ENCODE results near the gene GSE1.

The GSE1 gene

DNA sequence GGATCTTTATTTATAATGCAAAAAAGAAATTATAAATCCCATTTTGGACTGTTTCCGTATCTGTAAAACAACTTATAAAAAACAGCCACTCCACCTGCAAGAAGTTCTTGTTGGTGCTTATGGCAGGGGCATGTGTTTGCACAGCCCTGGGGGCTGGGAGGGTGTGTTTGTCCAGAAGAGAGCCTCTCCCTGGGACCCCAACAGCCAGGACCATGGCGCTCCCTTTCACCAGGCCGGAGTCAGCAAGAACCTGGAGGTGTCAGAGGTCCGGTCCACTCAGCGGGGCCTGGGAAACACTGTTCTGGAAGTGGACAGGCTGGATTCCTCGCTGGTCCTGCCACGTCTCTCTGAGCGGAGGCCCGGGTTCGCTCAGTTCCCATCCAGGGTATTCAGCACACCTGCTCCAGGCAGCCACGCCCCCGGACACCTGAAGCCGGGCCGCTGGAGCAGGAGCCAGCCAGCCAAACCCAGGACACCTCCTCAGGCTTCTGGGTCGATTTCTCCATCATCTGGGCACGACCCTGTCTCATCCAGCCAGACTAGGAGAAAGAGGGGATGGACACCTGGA is 94.5 kb downstream of the GSE1 start:
- DNase-seq (ENCODE audit: low read depth): no peak
- TF ChIP-seq, protein P1, sequence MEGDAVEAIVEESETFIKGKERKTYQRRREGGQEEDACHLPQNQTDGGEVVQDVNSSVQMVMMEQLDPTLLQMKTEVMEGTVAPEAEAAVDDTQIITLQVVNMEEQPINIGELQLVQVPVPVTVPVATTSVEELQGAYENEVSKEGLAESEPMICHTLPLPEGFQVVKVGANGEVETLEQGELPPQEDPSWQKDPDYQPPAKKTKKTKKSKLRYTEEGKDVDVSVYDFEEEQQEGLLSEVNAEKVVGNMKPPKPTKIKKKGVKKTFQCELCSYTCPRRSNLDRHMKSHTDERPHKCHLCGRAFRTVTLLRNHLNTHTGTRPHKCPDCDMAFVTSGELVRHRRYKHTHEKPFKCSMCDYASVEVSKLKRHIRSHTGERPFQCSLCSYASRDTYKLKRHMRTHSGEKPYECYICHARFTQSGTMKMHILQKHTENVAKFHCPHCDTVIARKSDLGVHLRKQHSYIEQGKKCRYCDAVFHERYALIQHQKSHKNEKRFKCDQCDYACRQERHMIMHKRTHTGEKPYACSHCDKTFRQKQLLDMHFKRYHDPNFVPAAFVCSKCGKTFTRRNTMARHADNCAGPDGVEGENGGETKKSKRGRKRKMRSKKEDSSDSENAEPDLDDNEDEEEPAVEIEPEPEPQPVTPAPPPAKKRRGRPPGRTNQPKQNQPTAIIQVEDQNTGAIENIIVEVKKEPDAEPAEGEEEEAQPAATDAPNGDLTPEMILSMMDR (conservative IDR thresholded peaks at IDR 0.05; ENCODE audit: low read depth, low read length): no peak
- H3K4me3 ChIP-seq (ENCODE audit: low read depth, low read length): no peak overlapping the region

DNA sequence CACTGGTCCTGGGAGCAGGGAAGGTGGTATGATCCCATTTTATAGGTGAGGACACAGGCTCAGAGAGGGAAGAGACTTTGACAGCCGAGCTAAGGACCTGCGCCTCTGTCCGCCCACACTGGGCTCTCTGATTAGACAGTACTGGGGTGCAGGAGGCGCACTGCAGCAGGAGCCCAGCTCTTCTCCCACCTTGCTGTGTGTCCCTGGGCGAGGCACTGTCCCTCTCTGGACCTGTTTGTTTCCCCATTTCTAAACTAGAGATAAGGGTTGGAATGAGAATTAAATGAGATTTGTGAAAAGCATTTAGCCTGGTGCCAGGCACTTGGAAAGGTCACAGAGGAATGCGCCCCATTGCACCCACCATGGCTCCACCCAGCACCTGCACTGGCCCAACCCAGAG is 95.2 kb downstream of the GSE1 start:
- DNase-seq (ENCODE audit: low read depth): no peak
- no peak overlapping the region for H3K4me3 ChIP-seq (ENCODE audit: low read depth, low read length)
- TF ChIP-seq, protein P1 (conservative IDR thresholded peaks at IDR 0.05; ENCODE audit: low read depth, low read length): no peak

DNA sequence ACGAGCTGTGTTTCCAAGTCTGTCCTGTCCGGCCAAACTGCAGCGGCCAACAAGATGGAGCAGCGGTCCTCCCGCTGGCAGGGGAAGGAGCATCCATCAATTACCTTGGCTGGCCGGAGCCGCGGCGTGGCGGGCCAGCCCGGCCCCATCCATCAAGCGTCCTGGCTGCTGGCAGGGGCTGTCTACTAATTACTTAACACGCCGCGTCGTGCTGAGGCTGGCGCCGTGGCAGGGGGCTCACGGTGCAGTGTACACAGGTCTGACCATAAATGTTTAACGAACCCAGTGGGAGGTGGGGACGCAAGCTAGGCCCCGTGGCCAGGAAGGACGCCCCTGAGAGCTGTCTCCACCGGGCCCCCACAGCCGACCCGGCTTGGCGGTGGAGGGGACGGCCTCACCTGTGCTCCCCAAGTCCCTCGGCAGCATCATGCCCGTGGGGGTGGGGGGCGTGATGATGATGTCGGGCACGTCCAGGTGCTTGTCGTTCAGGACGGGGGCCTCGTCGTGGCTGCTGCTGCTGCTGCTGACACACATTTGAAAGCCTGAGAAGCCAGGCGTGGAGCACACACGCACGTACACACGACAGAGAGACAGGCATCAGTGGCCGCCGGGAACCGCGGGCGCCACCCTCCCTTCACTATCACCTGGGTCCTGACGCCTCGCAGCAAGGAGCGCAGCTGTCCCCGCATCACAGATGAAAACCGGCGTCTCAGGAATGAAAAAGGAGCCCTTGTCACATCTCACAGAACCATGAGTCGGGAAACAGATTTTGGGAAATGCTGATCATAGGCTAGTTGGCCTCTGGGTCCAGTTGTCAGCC is 96.9 kb downstream of the GSE1 start:
- TF ChIP-seq, protein P1 (conservative IDR thresholded peaks at IDR 0.05; ENCODE audit: low read depth, low read length): no peak
- H3K4me3 ChIP-seq (ENCODE audit: low read depth, low read length): no peak overlapping the region
- DNase-seq (ENCODE audit: low read depth): no peak

DNA sequence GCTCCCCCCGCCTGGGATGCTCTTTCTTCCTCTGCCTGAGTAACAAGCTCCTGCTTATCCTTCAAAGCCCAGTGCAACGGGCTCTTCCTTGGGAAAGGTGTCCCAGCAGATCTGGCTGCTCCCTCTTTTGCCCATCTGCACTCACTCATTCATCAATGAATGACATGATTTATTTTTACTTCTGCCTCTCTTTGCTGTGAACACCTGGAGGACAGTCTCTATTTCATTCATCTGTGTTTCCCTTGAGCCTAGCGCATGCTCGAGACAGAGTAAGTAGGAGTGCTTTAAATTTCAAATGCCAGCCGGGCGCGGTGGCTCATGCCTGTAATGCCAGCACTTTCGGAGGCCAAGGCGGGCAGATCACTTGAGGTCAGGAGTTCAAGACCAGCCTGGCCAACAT is 97.6 kb downstream of the GSE1 start:
- no peak for DNase-seq (ENCODE audit: low read depth)
- TF ChIP-seq, protein P1 (conservative IDR thresholded peaks at IDR 0.05; ENCODE audit: low read depth, low read length): no peak
- H3K4me3 ChIP-seq (ENCODE audit: low read depth, low read length): no peak overlapping the region

DNA sequence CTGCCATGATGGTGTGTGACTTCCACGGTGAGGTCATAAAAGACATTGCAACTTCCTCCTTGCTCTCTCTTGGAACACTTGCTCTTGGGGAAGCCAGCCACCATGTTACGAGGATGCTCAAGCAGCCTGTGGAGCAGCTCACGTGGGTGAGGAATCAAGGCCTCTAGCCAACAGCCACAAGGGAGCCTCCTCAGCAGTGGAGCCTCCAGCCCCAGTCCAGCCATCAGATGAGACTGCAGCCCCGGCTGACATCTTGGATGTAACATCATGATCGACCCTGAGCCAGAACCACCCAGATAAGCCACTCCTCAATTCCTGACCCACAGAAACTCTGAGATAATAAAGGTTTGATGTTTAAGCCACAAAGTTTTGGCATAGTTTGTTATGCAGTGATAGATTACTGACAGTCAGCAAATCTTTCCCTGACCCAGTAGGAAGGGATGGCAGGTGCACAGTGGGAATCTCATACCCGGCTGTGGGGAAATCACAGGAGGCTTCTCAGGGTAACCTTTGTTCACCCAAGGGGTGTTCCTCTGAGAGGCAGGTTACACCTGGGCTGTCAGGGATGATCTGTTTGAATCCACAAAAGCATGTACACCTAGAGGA is 99.0 kb downstream of the GSE1 start:
- no peak overlapping the region for H3K4me3 ChIP-seq (ENCODE audit: low read depth, low read length)
- TF ChIP-seq, protein P1 (conservative IDR thresholded peaks at IDR 0.05; ENCODE audit: low read depth, low read length): no peak
- no peak for DNase-seq (ENCODE audit: low read depth)

DNA sequence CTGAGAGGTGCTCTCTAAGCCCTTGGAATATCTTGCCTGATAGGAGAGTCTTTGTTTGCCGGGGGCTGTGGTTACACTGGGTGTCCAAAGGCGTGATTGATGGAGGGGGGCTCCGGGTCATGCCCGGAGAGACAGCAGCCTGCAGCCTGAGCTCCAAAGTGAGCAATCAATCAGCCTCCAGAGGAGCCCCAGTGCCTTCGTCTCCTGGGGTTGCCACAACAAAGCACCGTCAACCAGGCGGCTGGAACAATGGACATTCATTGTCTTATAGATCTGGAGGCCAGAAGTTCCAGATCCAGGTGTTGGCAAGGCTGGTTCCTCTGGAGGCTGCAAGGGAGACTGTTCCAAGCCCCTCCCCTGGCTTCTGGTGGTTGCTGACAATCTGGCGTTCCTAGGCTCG is 99.7 kb downstream of the GSE1 start:
- no peak overlapping the region for H3K4me3 ChIP-seq (ENCODE audit: low read depth, low read length)
- TF ChIP-seq, protein P1 (conservative IDR thresholded peaks at IDR 0.05; ENCODE audit: low read depth, low read length): no peak
- DNase-seq (ENCODE audit: low read depth): no peak
